Skeletal muscle tissue (tissue), 4 donors: ENCODE results near the gene HOXD3. TPM values are rescaled to one million over a fixed set of nuclear protein-coding genes. Genes with fewer than 3 reads are reported as not detected.

Experiments
- H3K27ac ChIP-seq: one replicate; pipeline ENCODE4 v1.7.0; 2013; ENCODE audit warnings: mild to moderate bottlenecking, low read depth, low read length, inconsistent platforms
- H3K27me3 ChIP-seq, 3 donors: one replicate each; pipeline ENCODE4 v1.7.0; 2013; ENCODE audit warnings: low read length in 3 of 3; ENCODE audit not compliant: control insufficient read depth in 3 of 3, insufficient read depth in 3 of 3
- H3K36me3 ChIP-seq, 3 donors: one replicate each; pipeline ENCODE4 v1.7.0; 2013; ENCODE audit warnings: low read length in 3 of 3; ENCODE audit not compliant: control insufficient read depth in 3 of 3, insufficient read depth in 3 of 3
- H3K4me1 ChIP-seq, 3 donors: one replicate each; pipeline ENCODE4 v1.7.0; 2013; ENCODE audit warnings: low read length in 3 of 3, mild to moderate bottlenecking in 3 of 3; ENCODE audit not compliant: control insufficient read depth in 3 of 3, insufficient read depth in 3 of 3
- H3K4me3 ChIP-seq, 3 donors: one replicate each; pipeline ENCODE4 v1.7.0; 2013; ENCODE audit warnings: low read length in 3 of 3
- H3K9ac ChIP-seq, 3 donors: one replicate each; pipeline ENCODE4 v1.7.0; 2013; ENCODE audit warnings: low read length in 3 of 3, mild to moderate bottlenecking in 3 of 3, moderate library complexity in 2 of 3, low read depth in 1 of 3
- H3K9me3 ChIP-seq, 3 donors: one replicate each; pipeline ENCODE4 v1.7.0; 2013; ENCODE audit warnings: low read length in 3 of 3; ENCODE audit not compliant: control insufficient read depth in 3 of 3
- total RNA-seq: library from RNA; depleted of rRNA; stranded (reverse); fragments of >200 nt; gene quantifications from one replicate; pipeline ENCODE4 v1.2.3, GENCODE V29; 2014
- donor health status: Osteomylitis.

HOXD3 gene
- total RNA-seq, 1 donor from 2014 or later: 4.2 TPM

- Histone ChIP-seq H3K4me3 (peak overlapping the region; percentile 45 to 70 (median 65)), H3K9me3 (no peaks in the 10 kb centered on the region), H3K27ac (peak overlapping the region; percentile 76), H3K9ac (peak overlapping the region; percentile 20 to 72 (median 60)), H3K4me1 (peaks cover 19 to 28% (median 27%) of the 10 kb centered on the region in 3 donors), H3K36me3 (no peaks in the 10 kb centered on the region), H3K27me3 (peaks cover 12 to 62% (median 12%) of the 10 kb centered on the region in 3 donors)
These were observed 17.2 kb upstream of the HOXD3 start for GRCh38 chr2:176139661-176140512.

- H3K36me3 ChIP-seq: no peaks in the 10 kb centered on the region
- H3K9ac ChIP-seq: peak overlapping the region; percentile 20 to 72 (median 57)
- H3K4me1 ChIP-seq: peaks cover 14 to 24% (median 21%) of the 10 kb centered on the region in 3 donors
- peak overlapping the region; percentile 65 for H3K27ac ChIP-seq
- H3K9me3 ChIP-seq: no peaks in the 10 kb centered on the region
- peak overlapping the region; percentile 65 to 70 (median 70) for H3K4me3 ChIP-seq
- H3K27me3 ChIP-seq: peaks cover 9 to 61% (median 11%) of the 10 kb centered on the region in 3 donors
These were observed 16.4 kb upstream of the HOXD3 start for GRCh38 chr2:176140513-176141317.

- no peak overlapping the region for H3K9ac ChIP-seq
- H3K27ac ChIP-seq: no peak overlapping the region
- H3K4me3 ChIP-seq: no peak overlapping the region
- peaks cover 6 to 55% (median 7%) of the 10 kb centered on the region in 3 donors for H3K27me3 ChIP-seq
- H3K9me3 ChIP-seq: no peaks in the 10 kb centered on the region
- H3K36me3 ChIP-seq: no peaks in the 10 kb centered on the region
- peaks cover 14 to 21% (median 18%) of the 10 kb centered on the region in 3 donors for H3K4me1 ChIP-seq
These were observed 14.8 kb upstream of the HOXD3 start for GRCh38 chr2:176142281-176142680.

- H3K9ac ChIP-seq: no peak overlapping the region
- H3K27ac ChIP-seq: no peak overlapping the region
- H3K9me3 ChIP-seq: no peaks in the 10 kb centered on the region
- peaks cover 7 to 13% (median 8%) of the 10 kb centered on the region in 3 donors for H3K4me1 ChIP-seq
- H3K27me3 ChIP-seq: peaks cover under 1 to 46% (median 6%) of the 10 kb centered on the region in 3 donors
- peaks cover 0 to 3% (median 0%) of the 10 kb centered on the region in 3 donors for H3K36me3 ChIP-seq
- no peak overlapping the region for H3K4me3 ChIP-seq
These were observed 11.8 kb upstream of the HOXD3 start for GRCh38 chr2:176145085-176145969.

- peaks cover 0 to 46% (median 7%) of the 10 kb centered on the region in 3 donors for H3K27me3 ChIP-seq
- H3K9ac ChIP-seq: no peak overlapping the region
- H3K36me3 ChIP-seq: peaks cover 0 to 4% (median 0%) of the 10 kb centered on the region in 3 donors
- H3K4me1 ChIP-seq: peaks cover 2 to 7% (median 2%) of the 10 kb centered on the region in 3 donors
- H3K9me3 ChIP-seq: no peaks in the 10 kb centered on the region
- H3K27ac ChIP-seq: no peak overlapping the region
- no peak overlapping the region for H3K4me3 ChIP-seq
These were observed 11.0 kb upstream of the HOXD3 start for GRCh38 chr2:176146101-176146500.

- peaks cover 0 to 4% (median 0%) of the 10 kb centered on the region in 3 donors for H3K36me3 ChIP-seq
- no peaks in the 10 kb centered on the region for H3K9me3 ChIP-seq
- no peak overlapping the region for H3K4me3 ChIP-seq
- no peak overlapping the region for H3K9ac ChIP-seq
- no peak overlapping the region for H3K27ac ChIP-seq
- H3K4me1 ChIP-seq: peaks cover 0 to 5% (median 2%) of the 10 kb centered on the region in 3 donors
- peaks cover 0 to 46% (median 8%) of the 10 kb centered on the region in 3 donors for H3K27me3 ChIP-seq
These were observed 10.5 kb upstream of the HOXD3 start for GRCh38 chr2:176146645-176147044.

GRCh38 chr2:176147210-176147799 lies 9.8 kb upstream of the HOXD3 start:
- Histone ChIP-seq H3K4me1 (peaks cover 0 to 5% (median 2%) of the 10 kb centered on the region in 3 donors), H3K27ac (no peak overlapping the region), H3K27me3 (peaks cover 0 to 48% (median 11%) of the 10 kb centered on the region in 3 donors), H3K36me3 (peaks cover 0 to 4% (median 0%) of the 10 kb centered on the region in 3 donors), H3K9me3 (no peaks in the 10 kb centered on the region), H3K9ac (no peak overlapping the region), H3K4me3 (no peak overlapping the region)

- Histone ChIP-seq H3K36me3 (peaks cover 0 to 4% (median 0%) of the 10 kb centered on the region in 3 donors), H3K27me3 (peaks cover 0 to 48% (median 11%) of the 10 kb centered on the region in 3 donors), H3K9ac (no peak overlapping the region), H3K4me1 (peaks cover 0 to 5% (median 0%) of the 10 kb centered on the region in 3 donors), H3K9me3 (no peaks in the 10 kb centered on the region), H3K4me3 (no peak overlapping the region), H3K27ac (no peak overlapping the region)
These were observed 9.2 kb upstream of the HOXD3 start for GRCh38 chr2:176147800-176148496.
